ENCODE results near the gene MYO7B. TPM values are rescaled to one million over a fixed set of nuclear protein-coding genes. Genes with fewer than 3 reads are reported as not detected.
"Not testable (repeated sequence)": the region's sequence is repeated elsewhere in the genome, so short reads cannot be mapped to it uniquely, and the experiment has no call there.

MYO7B gene
- total RNA-seq, 1 donor from 2014 or later, result 0.78 TPM

DNA sequence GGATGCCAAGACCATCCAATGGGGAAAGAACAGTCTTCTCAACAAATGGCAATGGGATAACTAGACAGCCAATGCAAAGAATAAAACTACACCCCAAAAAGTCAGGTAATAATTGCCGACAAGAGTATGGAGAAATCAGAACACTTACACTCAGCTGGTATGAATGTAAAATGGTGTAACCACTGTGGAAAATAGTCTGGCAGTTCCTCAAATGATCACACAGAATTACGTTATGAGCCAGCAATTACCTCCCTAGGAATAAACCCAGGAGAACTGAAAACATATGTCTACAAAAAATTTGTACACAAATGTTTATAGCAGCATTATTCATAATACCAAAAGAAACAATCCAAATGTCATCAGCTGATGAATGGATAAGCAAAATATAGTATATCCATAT lies 18.0 kb upstream of the MYO7B start:
- intact Hi-C loops (cut with DNase I), result loop anchor here (5.0 kb wide), 1 partner anchor 60 kb away; no protein-coding TSS in a partner anchor
- DNase-seq (ENCODE audit: low spot score), result no peak

DNA sequence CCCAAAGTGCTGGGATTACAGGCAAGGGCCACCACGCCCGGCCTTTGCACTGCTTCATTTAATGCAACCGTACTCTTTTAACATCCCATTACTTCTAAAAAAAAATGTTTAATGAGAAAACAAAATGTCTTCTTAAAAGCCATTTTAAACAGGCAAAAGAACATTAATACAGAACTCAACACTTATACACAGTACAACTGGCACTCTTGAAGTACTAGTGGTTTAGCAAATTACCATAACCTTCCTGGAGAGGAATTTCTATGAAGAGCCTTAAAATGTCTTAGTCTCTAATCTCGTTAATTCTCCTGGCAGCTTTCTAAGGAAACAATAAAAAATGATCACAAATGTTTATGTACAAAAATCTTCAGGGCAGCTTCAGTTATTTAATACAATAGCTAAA lies 15.1 kb upstream of the MYO7B start:
- no peak for DNase-seq (ENCODE audit: low spot score)
- intact Hi-C loops (cut with DNase I), result no loop called here

DNA sequence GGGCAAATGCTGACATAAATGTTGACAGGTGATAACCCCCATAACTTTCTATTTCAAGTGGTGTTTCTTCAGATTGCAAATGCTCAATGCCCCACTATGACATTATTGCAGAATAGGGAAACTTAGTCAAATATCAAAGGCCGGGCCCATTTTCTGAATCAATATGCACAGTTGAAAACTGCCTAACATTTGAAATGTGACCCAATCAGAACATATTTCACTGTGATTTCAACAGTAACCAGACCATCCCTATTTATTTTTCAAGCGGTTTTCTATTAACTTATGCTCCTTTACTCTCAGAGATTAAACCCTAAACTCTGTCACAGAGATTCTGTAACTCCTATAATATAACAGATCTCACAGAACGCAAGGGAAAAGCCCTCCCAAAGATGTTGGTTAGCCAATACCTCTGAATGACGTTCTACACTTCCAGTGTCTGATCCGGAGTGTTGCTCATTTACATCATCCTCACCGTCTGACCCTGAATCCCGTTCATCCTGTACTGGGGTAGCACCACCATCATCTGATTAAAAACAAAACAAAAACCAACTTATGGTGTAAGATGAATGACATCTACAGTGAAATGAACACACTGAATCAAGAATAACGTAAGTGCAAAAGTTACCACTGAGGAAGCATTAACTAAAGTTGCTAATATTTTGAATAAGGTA lies 12.1 kb upstream of the MYO7B start:
- intact Hi-C loops (cut with DNase I), result no loop called here
- DNase-seq (ENCODE audit: low spot score), result no peak

DNA sequence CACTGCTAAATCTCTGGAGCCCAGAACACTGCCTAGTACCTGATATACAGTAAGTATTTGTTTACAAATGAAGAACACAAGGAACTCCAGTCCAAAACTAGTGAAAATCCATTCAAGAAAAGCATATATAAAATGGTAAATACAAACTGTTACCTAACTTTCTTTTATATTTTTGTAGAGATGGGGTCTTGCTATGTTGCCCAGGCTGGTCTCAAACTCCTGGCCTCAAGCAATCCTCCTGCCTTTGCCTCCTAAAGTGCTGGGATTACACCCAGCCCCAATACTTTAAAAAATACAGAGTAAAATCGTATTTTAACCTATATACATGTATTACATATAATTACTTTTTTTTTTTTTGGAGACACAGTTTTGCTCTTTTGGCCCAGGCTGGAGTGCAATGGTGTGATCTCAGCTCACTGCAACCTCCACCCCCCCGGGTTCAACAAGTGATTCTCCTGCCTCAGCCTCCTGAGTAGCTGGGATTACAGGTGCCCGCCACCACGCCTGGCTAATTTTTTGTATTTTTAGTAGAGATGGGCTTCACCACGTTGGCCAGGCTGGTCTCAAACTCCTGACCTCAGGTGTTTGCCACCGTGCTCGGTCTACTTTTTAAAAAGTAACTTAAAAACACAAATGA lies 11.2 kb upstream of the MYO7B start:
- intact Hi-C loops (cut with DNase I); DNase-seq (ENCODE audit: low spot score): not testable (repeated sequence)

DNA sequence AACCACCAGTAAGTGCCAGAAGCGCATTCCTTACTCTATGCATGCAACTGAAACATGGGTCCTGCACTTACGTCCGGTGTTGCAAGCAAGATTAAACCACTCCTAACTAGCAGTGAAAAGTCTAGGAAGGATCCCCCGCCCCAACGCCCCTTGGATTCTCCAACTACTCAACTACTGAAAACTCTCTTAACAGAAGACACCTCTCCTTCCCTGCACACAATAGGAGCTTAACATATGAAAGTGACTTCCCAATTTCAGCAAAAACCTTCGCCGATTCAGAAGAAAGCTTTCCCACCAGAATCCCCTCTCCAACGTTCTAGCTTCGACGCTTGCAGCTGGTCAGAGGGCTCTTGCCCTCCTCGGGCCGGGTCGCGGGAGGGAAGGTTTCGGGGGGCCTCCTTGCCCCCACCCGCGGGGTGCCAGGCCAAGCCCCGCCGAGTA lies 9.8 kb upstream of the MYO7B start:
- DNase-seq (ENCODE audit: low spot score), result no peak
- intact Hi-C loops (cut with DNase I), result loop anchor here (1.0 to 5.0 kb wide), 3 partner anchors 10 to 332 kb away; partner anchors contain the start of gene POLR2D

DNA sequence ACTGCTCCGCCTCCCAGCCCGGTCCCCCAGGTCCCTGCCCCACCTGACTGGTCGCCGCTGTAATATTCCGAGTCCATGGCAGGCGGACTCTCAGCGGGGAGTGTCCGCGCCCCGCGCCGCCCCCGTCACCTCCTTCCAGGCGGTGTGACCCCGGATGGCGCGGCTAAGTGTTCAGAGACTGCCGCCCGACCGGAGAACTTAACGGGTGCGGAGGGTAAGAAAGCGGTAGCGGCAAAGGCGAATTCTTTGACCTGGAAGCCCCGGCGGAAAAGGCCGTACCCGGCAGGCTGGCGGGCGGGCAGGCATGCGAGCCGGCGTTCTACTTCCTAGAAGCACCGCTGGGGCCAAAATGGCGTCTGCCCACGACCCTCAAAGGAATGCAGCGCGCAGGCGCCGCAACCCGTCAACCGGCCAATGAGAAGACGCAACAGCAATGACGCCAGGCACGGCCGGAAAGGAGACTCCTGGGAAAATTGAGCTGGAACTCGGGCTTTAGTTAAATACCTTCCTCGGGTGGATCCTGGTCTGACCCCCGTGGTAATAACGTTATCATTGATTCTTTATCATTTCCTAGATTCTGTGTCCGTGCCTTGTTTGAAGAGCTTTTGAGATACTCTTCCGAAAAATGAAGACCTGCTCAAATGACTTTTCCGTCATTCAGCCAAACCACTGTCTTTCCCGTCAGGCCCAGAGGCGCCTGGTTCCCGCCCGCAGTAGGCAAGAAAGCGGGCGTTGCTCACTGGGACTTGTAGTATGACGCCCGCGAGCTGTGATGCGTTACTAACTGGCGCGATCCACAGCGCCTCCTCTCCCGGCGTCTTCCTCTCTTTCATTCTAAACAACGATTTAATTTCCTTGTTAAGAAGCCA lies 9.1 kb upstream of the MYO7B start, which contains the start of gene IWS1:
Gene IWS1 (minus strand): TSS at position 358 of the 869 bp plus-strand sequence. CDS start 281 bp downstream, at position 77.
- intact Hi-C loops (cut with DNase I), result loop anchor here (1.0 to 5.0 kb wide), 3 partner anchors 11 to 331 kb away; partner anchors contain the start of gene POLR2D

DNA sequence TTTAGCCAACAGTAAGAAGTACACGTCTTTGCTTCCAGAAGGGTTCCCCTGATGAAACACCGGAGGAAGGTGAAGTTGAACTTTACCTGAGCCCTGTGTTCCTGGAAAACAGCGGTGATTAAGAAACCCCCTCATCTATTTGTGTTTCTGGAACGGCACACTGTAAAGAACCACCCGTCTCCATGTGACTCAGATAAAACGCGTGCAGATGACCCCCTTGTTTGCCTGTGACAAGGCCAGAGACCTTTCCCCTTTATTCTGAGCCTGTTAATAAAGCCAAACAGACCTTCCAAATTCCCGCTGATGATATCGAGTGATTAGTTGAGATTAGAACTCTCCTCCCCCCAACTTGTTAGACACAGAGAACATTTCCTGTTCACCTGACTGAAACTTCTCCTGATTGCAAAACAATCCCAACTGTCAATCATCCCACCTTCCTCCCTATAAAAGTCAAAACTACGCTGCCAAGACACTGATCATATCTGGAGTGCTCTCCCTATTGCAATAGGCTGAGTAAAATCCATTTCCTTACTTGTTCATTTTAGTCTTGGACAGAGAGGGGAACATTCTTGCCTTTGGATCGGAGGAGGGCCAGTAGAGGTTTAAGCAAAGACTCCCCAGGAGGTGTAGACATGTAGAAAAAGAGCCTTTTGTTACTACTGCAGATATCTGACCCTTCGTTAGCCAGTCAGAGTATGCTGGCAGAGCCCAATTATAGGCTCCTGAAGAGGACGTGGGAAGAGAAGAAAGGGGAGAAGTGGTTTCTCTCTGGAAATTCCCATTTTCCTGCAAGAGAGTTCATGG lies 8.3 kb upstream of the MYO7B start:
- intact Hi-C loops (cut with DNase I), result loop anchor here (5.0 kb wide), 2 partner anchors 125 to 330 kb away; partner anchors contain the start of gene POLR2D
- no peak for DNase-seq (ENCODE audit: low spot score)

More for the DNA sequence above, 9.1 kb upstream of the MYO7B start, which contains the start of gene IWS1:
- DNase-seq (ENCODE audit: low spot score), result peak; percentile 97

DNA sequence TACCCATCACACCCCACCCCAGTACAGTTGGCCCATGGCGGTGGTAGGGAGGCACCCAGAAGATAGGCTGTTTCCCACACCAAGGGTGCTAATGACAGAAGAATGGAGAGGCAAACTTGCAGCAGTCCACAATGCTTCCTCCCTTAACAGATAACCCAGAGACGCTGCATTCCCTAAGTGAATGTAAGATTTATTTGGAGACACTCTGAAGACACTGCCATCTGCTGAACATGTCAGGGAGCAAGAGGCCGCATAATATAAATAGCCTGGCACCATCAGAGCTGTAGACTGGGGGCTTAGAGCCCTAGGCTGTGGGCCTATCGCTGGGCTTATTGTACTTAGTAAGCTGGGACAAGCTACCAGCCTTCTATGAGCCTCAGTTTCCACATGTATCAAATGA lies 7.0 kb upstream of the MYO7B start:
- intact Hi-C loops (cut with DNase I), result loop anchor here (5.0 kb wide), 2 partner anchors 124 to 329 kb away; partner anchors contain the start of gene POLR2D
- no peak for DNase-seq (ENCODE audit: low spot score)

DNA sequence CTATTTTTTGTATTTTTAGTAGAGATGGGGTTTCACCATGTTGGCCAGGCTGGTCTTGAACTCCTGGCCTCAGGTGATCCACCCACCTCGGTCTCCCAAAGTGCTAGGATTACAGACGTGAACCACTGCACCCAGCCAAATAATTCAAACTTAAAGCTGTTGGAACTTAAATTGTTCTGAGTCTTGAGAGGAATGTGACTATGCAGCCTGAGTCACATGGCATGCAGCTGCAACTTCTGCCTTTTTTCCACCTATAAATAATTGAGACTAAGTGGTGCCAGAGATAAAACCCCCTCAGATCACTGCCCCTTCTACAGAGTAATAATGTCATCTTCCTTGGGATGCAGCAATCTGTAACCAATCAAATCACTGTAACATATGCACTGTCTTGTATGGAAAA lies 6.1 kb upstream of the MYO7B start:
- not testable (repeated sequence) for DNase-seq (ENCODE audit: low spot score)
- intact Hi-C loops (cut with DNase I), result loop anchor here (5.0 kb wide), 2 partner anchors 123 to 328 kb away; partner anchors contain the start of gene POLR2D

DNA sequence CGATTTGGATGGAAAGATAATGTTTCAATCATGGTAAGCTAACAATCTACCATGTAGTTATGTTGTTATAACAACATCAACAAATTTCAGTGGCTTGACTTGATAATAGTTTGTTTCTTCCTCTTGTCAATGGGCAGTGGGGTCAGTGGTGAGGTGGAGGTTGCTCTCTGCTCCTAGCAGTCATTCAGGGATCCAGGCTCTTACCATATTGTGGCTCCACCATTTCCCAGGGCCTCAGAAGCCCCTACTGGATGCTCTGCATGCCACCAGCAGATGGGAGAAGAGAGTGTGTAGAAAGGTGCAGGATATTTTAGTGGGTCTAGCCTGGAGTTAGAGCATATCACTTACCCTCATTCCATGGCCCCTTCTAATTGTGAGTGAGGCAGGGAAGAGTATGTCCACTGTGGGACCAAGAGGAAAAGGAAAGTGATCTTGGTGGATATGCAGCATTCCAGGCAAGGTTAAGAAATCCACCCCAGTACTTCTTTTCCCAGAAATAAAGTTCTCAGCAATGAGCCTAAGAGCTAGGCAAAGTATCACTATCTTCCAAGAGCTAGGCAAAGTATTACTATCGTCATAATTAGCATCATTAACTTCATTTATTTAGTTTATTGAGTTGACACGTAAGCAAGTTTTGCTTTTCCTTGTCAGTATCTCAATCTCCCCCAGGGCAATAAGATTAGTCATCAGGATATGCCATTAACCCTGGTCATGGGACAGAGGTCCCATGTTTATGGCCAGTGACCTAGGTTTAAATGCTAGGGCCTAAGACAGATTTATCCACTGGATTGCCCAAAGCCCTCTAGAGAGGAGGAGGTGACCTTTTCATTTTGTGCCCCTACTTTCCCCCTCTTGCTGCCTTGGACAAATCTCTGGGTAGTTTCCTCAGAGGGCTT lies 5.0 kb upstream of the MYO7B start:
- DNase-seq (ENCODE audit: low spot score), result no peak
- intact Hi-C loops (cut with DNase I), result no loop called here

DNA sequence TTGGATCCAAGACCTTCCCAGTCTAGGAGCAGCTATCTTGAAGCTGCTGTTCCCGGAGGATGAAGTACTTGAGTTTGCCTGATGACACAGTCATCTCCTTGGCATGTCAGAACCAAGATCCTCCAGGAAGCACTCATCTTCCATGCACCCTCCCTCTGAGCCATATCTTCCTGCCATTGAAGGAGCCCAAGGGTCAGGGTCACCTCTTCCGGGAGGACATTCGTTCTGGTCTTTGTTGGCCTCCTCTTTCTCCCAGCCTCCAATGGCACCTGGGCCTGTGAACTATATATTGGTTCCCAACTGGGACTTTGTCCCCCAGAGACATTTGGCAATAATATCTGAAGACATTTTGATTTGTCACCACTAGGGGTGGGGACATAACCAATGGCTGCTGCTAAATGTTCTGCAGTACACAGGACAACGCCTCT lies 4.2 kb upstream of the MYO7B start:
- no peak for DNase-seq (ENCODE audit: low spot score)
- intact Hi-C loops (cut with DNase I), result no loop called here

DNA sequence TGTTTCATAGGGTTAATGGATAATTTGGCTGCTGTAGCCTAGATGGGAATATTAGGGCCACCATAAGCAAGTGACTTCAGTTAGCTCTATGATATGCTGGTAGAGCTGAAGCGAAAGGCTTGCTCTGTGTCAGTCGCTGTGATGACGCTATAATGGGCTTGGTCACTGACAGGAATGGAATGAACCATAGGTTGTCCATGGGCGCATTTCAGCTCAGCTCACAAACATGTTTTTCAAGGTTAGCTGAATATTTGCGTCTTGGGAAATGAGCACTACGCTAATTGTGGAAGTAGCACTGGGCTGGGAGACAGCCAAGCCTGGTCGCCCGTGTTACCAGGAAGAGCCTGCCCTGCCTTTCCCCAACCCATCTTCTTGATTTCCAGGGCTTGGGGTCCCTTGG lies 3.2 kb upstream of the MYO7B start:
- no peak for DNase-seq (ENCODE audit: low spot score)
- intact Hi-C loops (cut with DNase I), result no loop called here

DNA sequence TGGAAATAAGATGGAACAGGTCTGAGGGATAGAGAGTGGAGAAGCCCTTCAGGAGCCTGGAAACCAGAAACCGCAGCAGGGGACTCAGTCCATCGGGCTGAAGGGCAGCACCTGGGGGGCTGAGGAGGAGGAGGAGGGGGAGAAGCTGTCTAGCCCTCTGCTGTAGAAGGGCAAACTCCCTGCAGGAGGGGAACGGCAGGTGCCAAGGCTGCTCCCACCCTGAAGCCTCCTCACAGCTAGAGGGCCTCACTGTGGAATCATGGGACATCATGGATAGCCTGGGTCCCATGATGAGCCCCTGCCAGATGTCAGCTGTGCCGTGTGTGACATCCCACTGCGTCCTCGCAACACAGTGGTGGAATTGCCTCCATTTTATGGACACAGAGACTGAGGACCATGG lies 435 bp downstream of the MYO7B start:
- intact Hi-C loops (cut with DNase I), result no loop called here

DNA sequence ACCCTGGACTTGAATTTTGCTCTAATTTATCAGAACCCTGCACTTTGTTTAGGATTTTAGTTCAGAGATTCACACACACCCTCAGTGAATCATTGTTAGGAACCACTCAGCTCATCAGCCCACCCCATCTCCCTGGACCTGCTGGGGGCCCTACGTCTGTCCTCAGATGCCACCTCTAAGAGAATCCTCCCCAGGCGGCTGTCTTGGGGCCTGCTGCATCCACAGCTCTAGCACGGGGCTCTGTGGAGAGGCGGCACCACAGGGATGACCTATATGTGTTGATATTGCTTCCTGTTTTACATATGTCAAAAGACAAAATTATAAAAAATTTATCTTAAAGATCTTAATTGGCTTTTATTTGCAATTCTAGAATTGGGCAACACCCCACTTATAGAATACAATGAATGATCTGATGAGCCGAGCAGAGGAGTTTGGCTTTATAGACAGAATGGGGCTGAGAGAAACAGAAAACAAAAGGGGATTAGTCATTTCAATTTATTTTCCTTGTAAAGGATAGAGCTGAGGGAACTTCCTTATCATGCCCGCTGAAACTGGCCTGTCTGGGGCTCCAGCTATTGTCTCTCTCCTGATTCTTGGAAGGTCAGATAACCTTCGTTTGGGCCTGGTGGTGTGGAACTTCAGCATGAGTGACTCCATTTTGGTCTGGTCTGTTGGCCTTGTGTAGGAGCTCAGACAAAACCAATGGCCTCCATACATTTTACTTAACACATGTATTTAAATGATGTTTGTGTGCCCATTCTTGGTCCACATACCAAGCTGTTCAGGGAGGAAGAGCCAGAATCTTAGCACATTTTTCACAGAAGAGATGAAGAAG lies 1.4 kb downstream of the MYO7B start:
- DNase-seq (ENCODE audit: low spot score), result no peak

More for the DNA sequence above, 435 bp downstream of the MYO7B start:
- DNase-seq (ENCODE audit: low spot score), result no peak

DNA sequence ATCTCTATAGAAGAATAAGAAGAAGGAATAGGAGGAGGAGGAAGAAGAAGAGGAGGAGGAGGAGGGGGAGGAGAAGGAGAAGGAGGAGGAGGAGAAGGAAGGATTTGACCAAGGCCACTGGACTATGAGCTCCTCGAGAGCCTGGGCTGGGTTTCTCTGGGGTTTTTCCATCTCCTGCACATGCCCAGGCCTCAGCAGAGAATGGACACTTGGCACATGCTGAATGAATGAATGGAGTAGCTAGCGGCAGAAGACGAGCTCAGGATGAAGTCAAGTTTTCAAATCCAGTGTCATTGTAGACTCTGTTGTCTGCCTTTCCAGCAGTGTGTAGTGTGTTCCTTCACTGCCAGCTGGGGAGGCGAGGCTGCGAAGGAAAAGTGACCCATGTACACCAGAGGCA lies 2.2 kb downstream of the MYO7B start:
- intact Hi-C loops (cut with DNase I), result no loop called here

More for the DNA sequence above, 1.4 kb downstream of the MYO7B start:
- intact Hi-C loops (cut with DNase I), result no loop called here

DNA sequence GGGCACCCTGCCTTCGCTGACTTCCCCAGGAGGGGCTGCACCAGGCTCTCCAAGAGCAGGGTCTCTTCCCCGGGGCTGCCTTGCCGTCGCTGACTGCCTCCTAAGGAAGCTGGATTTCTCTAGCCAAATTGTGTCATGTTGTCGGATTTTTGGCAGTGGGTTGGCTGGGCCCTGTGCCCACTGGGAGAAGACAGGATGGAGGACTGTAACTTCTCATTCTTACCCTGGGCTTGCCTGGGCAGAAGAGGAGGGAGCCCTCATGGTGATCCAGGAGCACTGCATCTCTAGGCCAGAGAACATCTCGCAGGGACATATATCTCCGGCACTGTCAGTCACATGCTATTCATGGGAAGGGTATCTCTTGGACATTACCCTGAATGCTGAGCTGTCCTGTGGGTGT lies 6.3 kb downstream of the MYO7B start:
- intact Hi-C loops (cut with DNase I), result no loop called here
- no peak for DNase-seq (ENCODE audit: low spot score)

More for the DNA sequence above, 2.2 kb downstream of the MYO7B start:
- peak; percentile 63 for DNase-seq (ENCODE audit: low spot score)

DNA sequence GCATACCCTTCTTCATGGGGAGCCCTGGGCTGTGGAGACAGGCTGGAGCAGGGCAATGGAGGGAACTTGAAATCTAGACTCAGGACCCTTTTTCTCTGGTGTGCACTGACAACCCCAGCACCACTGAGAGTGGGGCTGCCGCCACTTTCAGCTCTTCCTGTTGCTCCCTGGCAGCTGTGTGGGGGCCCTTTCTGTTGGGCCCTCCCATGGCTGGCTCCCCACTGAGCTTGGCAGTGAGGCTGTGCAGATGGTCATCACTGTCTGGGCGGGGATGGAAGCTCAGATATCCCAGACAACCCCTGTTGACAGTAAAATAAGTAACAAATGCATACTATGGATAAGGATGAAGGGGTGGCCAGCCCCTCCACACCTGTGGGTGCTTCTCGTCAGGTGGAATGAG lies 6.7 kb downstream of the MYO7B start:
- intact Hi-C loops (cut with DNase I), result no loop called here
- DNase-seq (ENCODE audit: low spot score), result peak; percentile 20

Data from cardiac septum (tissue), 1 donor.